Naive thymus-derived CD4-positive, alpha-beta T cell (primary cell): ENCODE data around the gene HGFAC. TPM values are rescaled to one million over a fixed set of nuclear protein-coding genes. Genes with fewer than 3 reads are reported as not detected.

Experiments used
- ATAC-seq: fragments of 150-1000 bp; cut with Tn5 transposase; 2 replicates; pipeline ENCODE4 v1.10.0; 2021; ENCODE audit warnings: mild to moderate bottlenecking, moderate library complexity
- CTCF ChIA-PET: fragments of 350-600 bp; sonication (Branson Sonifier 250); formaldehyde crosslinking; loops from one replicate; lab custom pipeline; 2021; ENCODE audit warnings: antibody characterized with exemption; lab: Charles Lee
- POLR2A ChIA-PET: fragments of 350-600 bp; sonication (Branson Sonifier 250); formaldehyde crosslinking; loops from one replicate; lab custom pipeline; 2021; ENCODE audit warnings: antibody characterized with exemption, inconsistent platforms; lab: Charles Lee
- DNase-seq, 9 donors: peaks; one replicate each; pipeline versions ENCODE4 v3.0.0 to v3.0.0-alpha.2; 2020 to 2022; ENCODE audit warnings: mixed read lengths in 1 of 9
- H3K27ac ChIP-seq: one replicate; pipeline ENCODE4 v1.7.0; 2013; ENCODE audit warnings: mild to moderate bottlenecking, low read depth, low read length, moderate library complexity
- H3K27me3 ChIP-seq, 2 donors: one replicate each; pipeline ENCODE4 v1.7.0; 2013; ENCODE audit warnings: low read length in 2 of 2, mild to moderate bottlenecking in 2 of 2, moderate library complexity in 2 of 2; ENCODE audit not compliant: control insufficient read depth in 2 of 2, insufficient read depth in 2 of 2
- H3K36me3 ChIP-seq, 3 experiments: 1 replicate in 2 of 3; 2 replicates in 1 of 3; pipeline ENCODE4 v1.7.0; 2013; ENCODE audit warnings: low read length in 3 of 3, mild to moderate bottlenecking in 3 of 3, moderate library complexity in 1 of 3; ENCODE audit not compliant: insufficient read depth in 3 of 3, control insufficient read depth in 2 of 3
- H3K4me1 ChIP-seq, 2 donors: one replicate each; pipeline ENCODE4 v1.7.0; 2013; ENCODE audit warnings: low read length in 2 of 2, mild to moderate bottlenecking in 2 of 2, moderate library complexity in 1 of 2; ENCODE audit not compliant: control insufficient read depth in 2 of 2, insufficient read depth in 2 of 2
- H3K4me3 ChIP-seq: 2 replicates; pipeline ENCODE4 v1.7.0; 2013; ENCODE audit warnings: mild to moderate bottlenecking, low read length
- H3K9me3 ChIP-seq, 3 experiments: 1 replicate in 2 of 3; 2 replicates in 1 of 3; pipeline ENCODE4 v1.7.0; 2013; ENCODE audit warnings: low read length in 3 of 3; ENCODE audit not compliant: control insufficient read depth in 2 of 3
- H3K27ac Mint-ChIP-seq, 9 donors: one replicate each; pipeline ENCODE4 v1.8.0; 2020 to 2022; ENCODE audit warnings: mixed read lengths in 9 of 9, mild to moderate bottlenecking in 8 of 9, moderate library complexity in 5 of 9, inconsistent platforms in 2 of 9
- H3K27me3 Mint-ChIP-seq, 5 donors: one replicate each; pipeline ENCODE4 v1.8.0; 2021 to 2022; ENCODE audit warnings: mixed read lengths in 5 of 5, mild to moderate bottlenecking in 1 of 5
- H3K36me3 Mint-ChIP-seq, 5 donors: one replicate each; pipeline ENCODE4 v1.8.0; 2020 to 2022; ENCODE audit warnings: mixed read lengths in 5 of 5, mild to moderate bottlenecking in 3 of 5, inconsistent platforms in 1 of 5
- H3K4me1 Mint-ChIP-seq, 7 donors: one replicate each; pipeline ENCODE4 v1.8.0; 2020 to 2022; ENCODE audit warnings: mixed read lengths in 7 of 7, mild to moderate bottlenecking in 3 of 7, inconsistent platforms in 1 of 7
- H3K4me3 Mint-ChIP-seq, 10 donors: one replicate each; pipeline ENCODE4 v1.8.0; 2020 to 2022; ENCODE audit warnings: mild to moderate bottlenecking in 10 of 10, mixed read lengths in 10 of 10, moderate library complexity in 6 of 10, inconsistent platforms in 2 of 10
- H3K9me3 Mint-ChIP-seq, 11 donors: one replicate each; pipeline ENCODE4 v1.8.0; 2020 to 2022; ENCODE audit warnings: mixed read lengths in 11 of 11, mild to moderate bottlenecking in 4 of 11, inconsistent platforms in 1 of 11, moderate library complexity in 1 of 11
- intact Hi-C, 2 donors: fragments of 100-400 bp; cut with micrococcal nuclease; formaldehyde crosslinking; loops; one replicate each; pipeline ENCODE4 v1.15.1; 2023
- polyA plus RNA-seq, 2 donors: library from polyadenylated mRNA; unstranded; fragments of 300-500 nt; fragmentation: Illumina TruSeq; gene quantifications; one replicate each; pipeline ENCODE4 v1.2.3, GENCODE V29; 2021
- total RNA-seq, 6 experiments: library from RNA in 5 of 6; stranded (reverse) in 5 of 6; gene quantifications; 1 replicate in 5 of 6; 2 replicates in 1 of 6; pipeline ENCODE4 v1.2.3 and lab custom pipeline; 2021 to 2026

HGFAC gene
- total and polyA plus RNA-seq, 7 experiments from 2014 or later, result 0.54 to 0.82 TPM; not detected in 5

- ChIA-PET CTCF (no interaction called here), POLR2A (no interaction called here)
- no peaks in the 10 kb centered on the region for H3K36me3 Mint-ChIP-seq
- H3K4me1 Mint-ChIP-seq, result peaks cover 0 to 5% (median 0%) of the 10 kb centered on the region in 7 donors
- no peak overlapping the region for H3K27ac Mint-ChIP-seq
- Histone ChIP-seq H3K4me1 (no peaks in the 10 kb centered on the region), H3K27me3 (no peaks in the 10 kb centered on the region), H3K27ac (no peak overlapping the region), H3K4me3 (no peak overlapping the region), H3K36me3 (no peaks in the 10 kb centered on the region), H3K9me3 (no peaks in the 10 kb centered on the region)
- intact Hi-C loops, result no loop called here
- peaks cover 11 to 44% (median 17%) of the 10 kb centered on the region in 5 donors for H3K27me3 Mint-ChIP-seq
- DNase-seq (no peak), ATAC-seq (no peak)
- peaks cover 0 to under 1% (median 0%) of the 10 kb centered on the region in 11 donors for H3K9me3 Mint-ChIP-seq
- no peak overlapping the region for H3K4me3 Mint-ChIP-seq
These were observed 44.2 kb downstream of the HGFAC start for GRCh38 chr4:3485886-3486540.

GRCh38 chr4:3486541-3487540, 45.1 kb downstream of the HGFAC start:
- ChIA-PET POLR2A (no interaction called here), CTCF (interaction anchor here (0.6 kb wide), 1 partner anchor 204 kb away, joined by 3 read pairs; no protein-coding TSS in a partner anchor)
- Histone ChIP-seq H3K9me3 (no peaks in the 10 kb centered on the region), H3K27me3 (no peaks in the 10 kb centered on the region), H3K4me1 (no peaks in the 10 kb centered on the region), H3K36me3 (no peaks in the 10 kb centered on the region), H3K4me3 (no peak overlapping the region), H3K27ac (no peak overlapping the region)
- Mint-ChIP-seq H3K27me3 (peaks cover 14 to 42% (median 18%) of the 10 kb centered on the region in 5 donors), H3K4me3 (no peak overlapping the region), H3K27ac (peak overlapping the region in 1 of 9 donors; percentile 79), H3K36me3 (no peaks in the 10 kb centered on the region), H3K4me1 (peaks cover 0 to 7% (median 0%) of the 10 kb centered on the region in 7 donors), H3K9me3 (no peaks in the 10 kb centered on the region)
- DNase-seq, result no peak
- ATAC-seq, result no peak
- intact Hi-C loops, result no loop called here

- ATAC-seq (no peak), DNase-seq (no peak)
- Mint-ChIP-seq H3K27ac (no peak overlapping the region), H3K27me3 (peaks cover 16 to 33% (median 19%) of the 10 kb centered on the region in 5 donors), H3K36me3 (no peaks in the 10 kb centered on the region), H3K9me3 (no peaks in the 10 kb centered on the region), H3K4me1 (peaks cover 0 to 7% (median 0%) of the 10 kb centered on the region in 7 donors), H3K4me3 (no peak overlapping the region)
- no peaks in the 10 kb centered on the region for H3K9me3 ChIP-seq
- intact Hi-C loops, result no loop called here
- H3K4me3 ChIP-seq, result no peak overlapping the region
- H3K27me3 ChIP-seq, result no peaks in the 10 kb centered on the region
- CTCF ChIA-PET, result no interaction called here
- POLR2A ChIA-PET, result no interaction called here
- H3K4me1 ChIP-seq, result no peaks in the 10 kb centered on the region
- no peak overlapping the region for H3K27ac ChIP-seq
- H3K36me3 ChIP-seq, result no peaks in the 10 kb centered on the region
These were observed 46.1 kb downstream of the HGFAC start for GRCh38 chr4:3487861-3488260.

GRCh38 chr4:3488820-3489219, 47.1 kb downstream of the HGFAC start:
- Mint-ChIP-seq H3K9me3 (no peaks in the 10 kb centered on the region), H3K4me3 (no peak overlapping the region), H3K36me3 (no peaks in the 10 kb centered on the region), H3K27ac (no peak overlapping the region), H3K27me3 (peaks cover 16 to 30% (median 19%) of the 10 kb centered on the region in 5 donors), H3K4me1 (peaks cover 0 to 7% (median 0%) of the 10 kb centered on the region in 7 donors)
- DNase-seq, result no peak
- ATAC-seq, result no peak
- Histone ChIP-seq H3K27ac (no peak overlapping the region), H3K4me1 (no peaks in the 10 kb centered on the region), H3K27me3 (no peaks in the 10 kb centered on the region), H3K9me3 (no peaks in the 10 kb centered on the region), H3K4me3 (no peak overlapping the region), H3K36me3 (no peaks in the 10 kb centered on the region)
- ChIA-PET CTCF (no interaction called here), POLR2A (no interaction called here)
- intact Hi-C loops, result no loop called here

GRCh38 chr4:3489451-3489962, 47.7 kb downstream of the HGFAC start:
- no peaks in the 10 kb centered on the region for H3K4me1 ChIP-seq
- H3K27ac Mint-ChIP-seq, result no peak overlapping the region

GRCh38 chr4:3491681-3492405, 50.1 kb downstream of the HGFAC start:
- Mint-ChIP-seq H3K4me3 (no peak overlapping the region), H3K4me1 (peaks cover 0 to 7% (median 0%) of the 10 kb centered on the region in 7 donors), H3K9me3 (peaks cover 0 to under 1% (median 0%) of the 10 kb centered on the region in 11 donors), H3K27me3 (peaks cover 16 to 30% (median 24%) of the 10 kb centered on the region in 5 donors), H3K36me3 (no peaks in the 10 kb centered on the region), H3K27ac (peak overlapping the region in 1 of 9 donors; percentile 42)
- DNase-seq (no peak), ATAC-seq (no peak)
- Histone ChIP-seq H3K9me3 (no peaks in the 10 kb centered on the region), H3K4me1 (no peaks in the 10 kb centered on the region), H3K27ac (no peak overlapping the region), H3K4me3 (no peak overlapping the region), H3K27me3 (no peaks in the 10 kb centered on the region), H3K36me3 (no peaks in the 10 kb centered on the region)
- POLR2A ChIA-PET, result no interaction called here
- CTCF ChIA-PET, result no interaction called here
- intact Hi-C loops, result no loop called here

More at GRCh38 chr4:3489451-3489962, 47.7 kb downstream of the HGFAC start:
- Histone ChIP-seq H3K36me3 (no peaks in the 10 kb centered on the region), H3K9me3 (no peaks in the 10 kb centered on the region), H3K27ac (no peak overlapping the region), H3K27me3 (no peaks in the 10 kb centered on the region), H3K4me3 (no peak overlapping the region)
- no peaks in the 10 kb centered on the region for H3K9me3 Mint-ChIP-seq
- H3K27me3 Mint-ChIP-seq, result peaks cover 16 to 27% (median 19%) of the 10 kb centered on the region in 5 donors
- H3K4me1 Mint-ChIP-seq, result peaks cover 0 to 7% (median 0%) of the 10 kb centered on the region in 7 donors
- no peak overlapping the region for H3K4me3 Mint-ChIP-seq
- DNase-seq, result no peak
- ChIA-PET CTCF (no interaction called here), POLR2A (no interaction called here)
- intact Hi-C loops, result no loop called here
- no peak for ATAC-seq
- H3K36me3 Mint-ChIP-seq, result no peaks in the 10 kb centered on the region
